ENCODE results near the gene ECD.

The ECD gene

GRCh38 chr10:73096449-73097304, 71.1 kb downstream of the ECD start, which contains the start of gene P4HA1:
Gene P4HA1 (minus strand): TSS chr10:73096866. CDS start chr10:73074883, 21,983 bp downstream.
- peak; percentile 99 for DNase-seq

- DNase-seq: peak; percentile 64
Measured at GRCh38 chr10:73096041-73096448, 71.8 kb downstream of the ECD start.

GRCh38 chr10:73095481-73096021, 72.3 kb downstream of the ECD start:
- DNase-seq: peak; percentile 87

- no peak for DNase-seq
Measured at GRCh38 chr10:73094986-73095480, 72.8 kb downstream of the ECD start.

- DNase-seq: peak; percentile 29
Measured at GRCh38 chr10:73093922-73094850, 73.6 kb downstream of the ECD start.

- no peak for DNase-seq
Measured at GRCh38 chr10:73092830-73093229, 75.0 kb downstream of the ECD start.

- no peak for DNase-seq
Measured at GRCh38 chr10:73088304-73088703, 79.5 kb downstream of the ECD start.

GRCh38 chr10:73086816-73087215, 81.0 kb downstream of the ECD start:
- no peak for DNase-seq

GRCh38 chr10:73084209-73084608, 83.6 kb downstream of the ECD start:
- no peak for DNase-seq

Data from fibroblast of skin of scalp (primary cell).